Endothelial cell of umbilical vein (primary cell): ENCODE measurements around the gene TRAPPC10. TPM values are rescaled to one million over a fixed set of nuclear protein-coding genes. Genes with fewer than 3 reads are reported as not detected.
A peak's percentile ranks its signal among the peaks of the same experiment; 100 is the strongest.
"Not testable (repeated sequence)": the region's sequence is repeated elsewhere in the genome, so short reads cannot be mapped to it uniquely, and the experiment has no call there.

Source experiments
- BruUV-seq: library from RNA; stranded (reverse); fragments of 400-500 nt; replicated peaks from 2 replicates; lab custom pipeline; 2021; lab: Mats Ljungman, UMichigan
- CTCF ChIA-PET: fragments of 300-600, 350-600 bp; sonication (Branson Sonifier 250); formaldehyde crosslinking; loops from one replicate; lab custom pipeline; 2021; ENCODE audit warnings: antibody characterized with exemption, inconsistent platforms; lab: Charles Lee
- POLR2A ChIA-PET: fragments of 300-600, 350-600 bp; sonication (Branson Sonifier 250); formaldehyde crosslinking; loops from one replicate; lab custom pipeline; 2021; ENCODE audit warnings: antibody characterized with exemption, inconsistent platforms; lab: Charles Lee
- DNase-seq: peaks from one replicate; pipeline ENCODE4 v3.0.0-alpha.2; 2011; ENCODE audit warnings: low read depth, low spot score
- FAIRE-seq: peaks from 2 replicates; lab custom pipeline; 2011; peaks lifted over from hg19 to GRCh38; lab: Jason Lieb, UNC
- H2AFZ ChIP-seq: 2 replicates; pipeline ENCODE4 v1.6.0; 2012; ENCODE audit warnings: low read depth, low read length, control low read depth, inconsistent platforms
- H3K27ac ChIP-seq: 2 replicates; pipeline ENCODE4 v1.5.1; 2011; ENCODE audit warnings: low read depth, mild to moderate bottlenecking, control low read depth, low read length, moderate library complexity; ENCODE audit not compliant: insufficient read depth
- H3K27me3 ChIP-seq, 2 experiments: 2 replicates each; pipeline versions ENCODE4 v1.6.0 to v1.6.1; 2011; ENCODE audit warnings: low read length in 2 of 2, mixed read lengths in 1 of 2; ENCODE audit not compliant: control insufficient read depth in 2 of 2, insufficient read depth in 2 of 2
- H3K36me3 ChIP-seq, 2 experiments: 2 replicates in 1 of 2; 3 replicates in 1 of 2; pipeline ENCODE4 v1.5.1; 2011; ENCODE audit warnings: low read length in 2 of 2, mild to moderate bottlenecking in 1 of 2, moderate library complexity in 1 of 2; ENCODE audit not compliant: control insufficient read depth in 2 of 2, insufficient read depth in 2 of 2; ENCODE audit errors: extremely low read depth in 1 of 2
- H3K4me1 ChIP-seq: 3 replicates; pipeline ENCODE4 v1.5.1; 2011; ENCODE audit warnings: mild to moderate bottlenecking, low read length; ENCODE audit not compliant: control insufficient read depth, insufficient read depth; ENCODE audit errors: extremely low read depth
- H3K4me2 ChIP-seq: 2 replicates; pipeline ENCODE4 v1.6.1; 2011; ENCODE audit warnings: low read length, control low read depth, mixed read lengths; ENCODE audit not compliant: insufficient read depth
- H3K4me3 ChIP-seq, 3 experiments: fragments of 200-600 bp in 1 of 3; sonication (generic), shearing (Covaris generic) in 1 of 3; replicated peaks in 1 of 3; 2 replicates each; pipeline ENCODE4 v1.5.1; 2011 to 2016; ENCODE audit warnings: control low read depth in 3 of 3, low read length in 3 of 3, mild to moderate bottlenecking in 2 of 3, inconsistent platforms in 1 of 3, low read depth in 1 of 3, moderate library complexity in 1 of 3; ENCODE audit not compliant: insufficient read depth in 1 of 3
- H3K79me2 ChIP-seq: 2 replicates; pipeline ENCODE4 v1.6.0; 2012; ENCODE audit warnings: low read length, inconsistent platforms; ENCODE audit not compliant: control insufficient read depth, insufficient read depth
- H3K9ac ChIP-seq: replicated peaks from 2 replicates; pipeline ENCODE3; 2011; ENCODE audit warnings: low read length, control low read depth; ENCODE audit not compliant: insufficient read depth; ENCODE audit errors: extremely low read depth
- H3K9me1 ChIP-seq: replicated peaks from 3 replicates; pipeline ENCODE4 v1.6.0; 2011; ENCODE audit warnings: mild to moderate bottlenecking, low read length; ENCODE audit not compliant: control insufficient read depth, insufficient read depth; ENCODE audit errors: extremely low read depth
- H3K9me3 ChIP-seq: replicated peaks from 2 replicates; pipeline ENCODE4 v1.5.1; 2012; ENCODE audit warnings: low read length, inconsistent platforms; ENCODE audit not compliant: control insufficient read depth, insufficient read depth
- H4K20me1 ChIP-seq: replicated peaks from 2 replicates; pipeline ENCODE3; 2011; ENCODE audit warnings: mild to moderate bottlenecking, low read length; ENCODE audit not compliant: control insufficient read depth, insufficient read depth; ENCODE audit errors: extremely low read depth
- dilution Hi-C: fragments of 300-500 bp; cut with MboI; formaldehyde crosslinking; loops from one replicate; pipeline ENCODE4 v1.15.0; 2019; ENCODE audit warnings: low sequenced_read_pairs; ENCODE audit not compliant: extremely low pct_ligation_motif_present
- intact Hi-C: fragments of 100-400 bp; cut with micrococcal nuclease; formaldehyde crosslinking; loops from one replicate; pipeline ENCODE4 v1.10.0; 2022
- polyA plus RNA-seq, 4 experiments: library from polyadenylated mRNA; depleted of rRNA in 3 of 4; stranded (reverse) in 3 of 4; unstranded in 1 of 4; fragments of >200 nt; gene quantifications; 2 replicates each; pipeline versions ENCODE4 v1.2.1 to v1.2.3, GENCODE V29; 2011 to 2012; ENCODE audit warnings: missing spikeins in 1 of 4
- total RNA-seq: library from RNA; stranded (reverse); gene quantifications from 2 replicates; pipeline ENCODE4 v1.2.3, GENCODE V29; 2021

Gene TRAPPC10
- total and polyA plus RNA-seq, 2 donors (not counting 3 experiments of a cell fraction or from before 2014, with no cell fraction given), result 21.5 to 33.6 TPM

- H4K20me1 ChIP-seq, H3K4me3 ChIP-seq, H3K36me3 ChIP-seq, POLR2A ChIA-PET, dilution Hi-C loops, intact Hi-C loops, FAIRE-seq, H3K9ac ChIP-seq, H3K27me3 ChIP-seq, CTCF ChIA-PET, H3K9me3 ChIP-seq, H3K9me1 ChIP-seq, H3K27ac ChIP-seq, H3K4me1 ChIP-seq, BruUV-seq, H2AFZ ChIP-seq, DNase-seq, H3K4me2 ChIP-seq, H3K79me2 ChIP-seq: not testable (repeated sequence)
Observed at GRCh38 chr21:44145616-44146015, 133.5 kb downstream of the TRAPPC10 start.

DNA sequence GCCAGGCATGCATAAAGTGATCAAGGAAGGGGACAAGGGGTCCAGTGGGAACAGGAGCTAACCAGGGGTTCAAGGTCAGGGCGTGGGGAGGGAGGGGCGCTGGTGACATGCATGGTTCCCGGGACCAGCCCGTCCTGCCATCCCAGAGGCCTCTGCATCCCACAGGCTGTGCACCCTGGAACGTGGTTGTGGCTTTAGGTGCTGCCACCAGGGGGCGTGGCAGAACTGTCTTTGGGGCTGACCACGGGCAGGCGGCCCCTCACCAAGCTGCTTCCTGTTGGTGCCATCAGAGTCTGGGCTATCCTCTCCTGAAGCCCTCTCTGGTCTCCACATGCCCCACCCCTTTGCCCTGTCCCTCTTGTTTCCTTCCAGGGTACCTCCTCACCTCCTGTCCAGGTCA is 135.0 kb downstream of the TRAPPC10 start:
- intact Hi-C loops, dilution Hi-C loops, H3K27me3 ChIP-seq, H3K27ac ChIP-seq, H3K79me2 ChIP-seq, POLR2A ChIA-PET, H3K36me3 ChIP-seq, H4K20me1 ChIP-seq, H3K4me3 ChIP-seq, H3K9ac ChIP-seq, BruUV-seq, CTCF ChIA-PET, H2AFZ ChIP-seq, H3K9me3 ChIP-seq, H3K4me2 ChIP-seq, H3K9me1 ChIP-seq, DNase-seq, H3K4me1 ChIP-seq: not testable (repeated sequence)
- peak; percentile 82 for FAIRE-seq

DNA sequence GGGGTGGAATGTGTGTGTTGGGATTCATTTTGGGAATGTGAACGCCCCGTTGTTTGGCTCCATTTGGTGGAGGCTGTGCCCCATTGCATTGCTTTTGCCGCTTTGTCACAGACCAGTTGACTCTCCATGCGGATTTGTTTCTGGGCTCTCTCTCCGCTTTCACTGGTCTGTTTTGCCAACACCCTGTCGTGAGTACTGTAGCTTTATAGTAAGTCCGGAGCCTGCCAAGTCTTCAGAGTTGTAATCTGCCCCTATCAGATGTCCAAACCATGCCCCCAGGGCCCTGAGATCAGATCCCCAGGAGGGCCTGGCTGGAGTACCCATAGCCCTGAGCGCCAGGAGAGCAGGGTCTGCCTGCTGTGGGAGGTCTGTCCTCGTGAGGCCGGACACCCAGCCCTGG is 138.1 kb downstream of the TRAPPC10 start:
- H3K9me1 ChIP-seq, H2AFZ ChIP-seq, H3K27me3 ChIP-seq, H3K4me1 ChIP-seq, dilution Hi-C loops, intact Hi-C loops, BruUV-seq, FAIRE-seq, H3K27ac ChIP-seq, H3K79me2 ChIP-seq, POLR2A ChIA-PET, DNase-seq, H3K9ac ChIP-seq, H4K20me1 ChIP-seq, H3K36me3 ChIP-seq, H3K9me3 ChIP-seq, CTCF ChIA-PET, H3K4me3 ChIP-seq, H3K4me2 ChIP-seq: not testable (repeated sequence)

GRCh38 chr21:44153214-44153888 is 141.2 kb downstream of the TRAPPC10 start:
- H3K4me2 ChIP-seq, H3K27ac ChIP-seq, BruUV-seq, H3K9me1 ChIP-seq, intact Hi-C loops, H2AFZ ChIP-seq, H4K20me1 ChIP-seq, CTCF ChIA-PET, H3K4me3 ChIP-seq, H3K9me3 ChIP-seq, POLR2A ChIA-PET, dilution Hi-C loops, H3K4me1 ChIP-seq, H3K9ac ChIP-seq, H3K79me2 ChIP-seq, H3K36me3 ChIP-seq, DNase-seq, H3K27me3 ChIP-seq: not testable (repeated sequence)
- FAIRE-seq, result peak; percentile 8
